ENCODE results near the gene RFXAP. TPM values are rescaled to one million over a fixed set of nuclear protein-coding genes. Genes with fewer than 3 reads are reported as not detected.

Gene RFXAP
- total RNA-seq, 2 donors from 2014 or later: 6.7 to 13.6 TPM

DNA sequence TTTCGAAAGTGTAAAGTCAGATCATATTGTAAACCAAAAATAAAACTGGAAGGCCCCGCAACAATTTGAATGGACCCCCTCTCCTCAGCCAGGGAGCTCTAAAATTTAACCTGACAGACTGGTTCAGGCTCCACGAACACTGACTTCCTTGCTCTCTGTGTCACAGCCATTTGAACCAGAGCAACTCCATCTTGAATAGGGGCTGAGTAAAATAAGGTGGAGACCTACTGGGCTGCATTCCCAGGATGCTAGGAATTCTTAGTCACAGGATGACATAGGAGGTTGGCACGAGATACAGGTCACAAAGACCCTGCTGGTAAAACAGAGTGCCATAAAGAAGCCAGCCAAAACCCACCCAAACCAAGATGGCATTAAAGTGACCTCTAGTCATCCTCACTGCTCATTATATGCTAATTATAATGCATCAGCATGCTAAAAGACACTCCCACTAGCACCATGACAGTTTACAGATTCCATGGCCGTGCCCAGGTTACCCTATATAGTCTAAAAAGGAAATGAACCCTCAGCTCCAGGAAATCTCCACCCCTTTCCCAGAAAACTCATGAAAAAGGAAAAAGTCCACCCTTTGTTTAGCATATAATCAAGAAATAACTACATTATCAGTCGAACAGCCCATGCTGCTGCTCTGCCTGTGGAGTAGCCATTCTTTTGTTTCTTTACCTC, 43.1 kb downstream of the RFXAP start:
- Mint-ChIP-seq H3K27me3 (peaks cover 35 to 61% of the 10 kb centered on the region in 2 donors), H3K9me3 (no peaks in the 10 kb centered on the region), H3K27ac (no peak overlapping the region), H3K4me1 (ENCODE audit: low read depth in 2 of 2) (peaks cover 0 to 3% of the 10 kb centered on the region in 2 donors), H3K4me3 (no peak overlapping the region), H3K36me3 (no peaks in the 10 kb centered on the region)
- ATAC-seq (no peak), DNase-seq (ENCODE audit: low spot score) (no peak)

DNA sequence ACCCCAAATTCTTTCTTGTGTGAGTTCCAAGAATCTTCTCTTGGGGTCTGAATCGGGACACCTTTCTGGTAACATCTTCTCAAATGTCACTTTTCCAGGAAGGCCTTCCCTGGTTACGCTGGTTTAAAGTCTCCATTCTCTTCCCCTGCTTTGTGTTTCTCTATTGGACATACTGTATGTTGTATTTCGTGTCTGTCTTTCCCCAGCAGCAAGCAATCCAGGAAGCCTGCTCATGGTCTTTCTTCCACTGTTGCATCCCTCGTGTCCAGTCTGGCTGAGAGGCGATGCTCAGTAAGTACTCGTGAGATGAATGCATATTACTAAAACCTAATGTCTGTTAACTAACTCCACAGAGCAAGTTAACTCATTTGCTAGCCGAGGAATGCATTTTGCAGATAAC, 43.7 kb downstream of the RFXAP start:
- no peaks in the 10 kb centered on the region for H3K36me3 Mint-ChIP-seq
- H3K4me3 Mint-ChIP-seq: no peak overlapping the region
- no peak for ATAC-seq
- no peak overlapping the region for H3K27ac Mint-ChIP-seq
- no peaks in the 10 kb centered on the region for H3K9me3 Mint-ChIP-seq
- peaks cover 0 to 3% of the 10 kb centered on the region in 2 donors for H3K4me1 Mint-ChIP-seq (ENCODE audit: low read depth in 2 of 2)
- peaks cover 31 to 61% of the 10 kb centered on the region in 2 donors for H3K27me3 Mint-ChIP-seq
- no peak for DNase-seq (ENCODE audit: low spot score)

DNA sequence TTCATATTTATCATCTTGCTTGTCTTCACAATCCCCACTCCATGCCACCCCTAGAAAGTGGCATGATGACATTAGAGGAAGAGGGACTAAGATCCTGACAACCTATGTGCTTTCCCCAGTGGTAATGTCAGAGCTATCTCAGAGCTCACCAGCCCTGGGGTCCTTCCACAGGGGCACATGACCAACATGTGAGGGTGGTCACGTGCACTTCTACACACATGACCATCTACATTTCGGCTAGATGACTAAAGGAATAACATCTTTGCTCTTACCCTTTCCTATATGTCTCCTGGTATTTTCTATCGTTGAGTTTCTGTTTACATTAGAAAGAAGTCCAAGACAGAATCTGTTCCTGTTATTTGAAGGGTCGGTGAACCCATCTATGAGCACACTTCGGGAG, 46.2 kb downstream of the RFXAP start:
- Mint-ChIP-seq H3K4me3 (no peak overlapping the region), H3K27me3 (peaks cover 25 to 59% of the 10 kb centered on the region in 2 donors), H3K27ac (no peak overlapping the region), H3K36me3 (no peaks in the 10 kb centered on the region), H3K9me3 (no peaks in the 10 kb centered on the region), H3K4me1 (ENCODE audit: low read depth in 2 of 2) (peaks cover 0 to 3% of the 10 kb centered on the region in 2 donors)
- ATAC-seq (peak in 1 of 2 donors; percentile 20), DNase-seq (ENCODE audit: low spot score) (no peak)

DNA sequence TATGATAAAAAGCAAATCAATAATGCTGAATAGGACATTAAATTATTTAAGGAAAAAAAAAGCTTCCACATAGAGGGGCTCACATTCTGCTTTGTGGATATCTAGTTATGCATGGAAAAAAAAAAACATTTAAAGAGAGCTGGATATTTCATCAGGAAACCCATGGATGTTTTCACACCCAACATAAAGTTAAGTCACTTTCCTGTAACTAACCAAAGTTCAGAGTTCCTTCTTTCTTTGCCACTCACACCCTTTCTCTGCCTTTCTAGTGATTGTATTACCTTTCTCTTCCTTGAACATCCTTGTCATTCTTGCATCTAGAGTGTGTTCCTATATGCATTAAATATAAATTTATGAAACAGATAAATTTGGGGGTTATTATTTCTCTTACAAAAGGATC, 47.2 kb downstream of the RFXAP start:
- Mint-ChIP-seq H3K27ac (no peak overlapping the region), H3K27me3 (peaks cover 25 to 59% of the 10 kb centered on the region in 2 donors), H3K4me1 (ENCODE audit: low read depth in 2 of 2) (peaks cover 0 to 3% of the 10 kb centered on the region in 2 donors), H3K9me3 (no peaks in the 10 kb centered on the region), H3K36me3 (no peaks in the 10 kb centered on the region), H3K4me3 (no peak overlapping the region)
- DNase-seq (ENCODE audit: low spot score) (no peak), ATAC-seq (no peak)

DNA sequence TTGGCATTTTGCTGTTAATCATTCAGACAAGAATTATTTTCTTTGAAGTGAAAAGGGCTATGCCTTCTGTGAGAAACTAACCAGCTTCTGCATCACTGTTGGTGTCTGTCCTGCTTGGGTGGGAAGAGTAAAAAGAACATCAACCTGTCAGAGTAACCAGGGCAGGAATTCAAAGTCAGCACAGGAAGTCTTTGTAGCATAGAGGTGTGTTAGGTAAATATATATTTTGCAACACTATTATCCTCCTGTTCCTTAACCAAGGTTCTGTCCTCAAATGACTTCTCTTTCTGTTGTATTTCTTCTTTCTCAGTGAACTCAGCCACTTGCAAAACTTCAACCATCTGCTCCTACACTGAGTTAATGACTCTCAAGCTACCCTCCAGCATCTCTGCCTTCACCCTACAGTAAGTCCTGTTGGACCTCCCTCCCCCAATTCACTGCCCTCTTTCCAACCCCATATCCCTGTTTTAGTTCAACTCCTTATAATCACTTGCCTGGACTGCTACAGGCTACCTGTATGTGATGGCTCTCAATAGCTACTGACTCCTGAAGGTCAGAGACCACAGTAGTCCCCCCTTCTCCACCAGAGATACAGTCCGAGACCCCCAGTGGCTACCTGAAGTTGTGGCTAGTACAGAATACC, 51.1 kb downstream of the RFXAP start:
- no peak overlapping the region for H3K27ac Mint-ChIP-seq
- H3K36me3 Mint-ChIP-seq: no peaks in the 10 kb centered on the region
- no peaks in the 10 kb centered on the region for H3K4me1 Mint-ChIP-seq (ENCODE audit: low read depth in 2 of 2)
- DNase-seq (ENCODE audit: low spot score) (no peak), ATAC-seq (peak in 1 of 2 donors; percentile 28)
- H3K27me3 Mint-ChIP-seq: peaks cover 13 to 36% of the 10 kb centered on the region in 2 donors
- no peak overlapping the region for H3K4me3 Mint-ChIP-seq
- no peaks in the 10 kb centered on the region for H3K9me3 Mint-ChIP-seq

DNA sequence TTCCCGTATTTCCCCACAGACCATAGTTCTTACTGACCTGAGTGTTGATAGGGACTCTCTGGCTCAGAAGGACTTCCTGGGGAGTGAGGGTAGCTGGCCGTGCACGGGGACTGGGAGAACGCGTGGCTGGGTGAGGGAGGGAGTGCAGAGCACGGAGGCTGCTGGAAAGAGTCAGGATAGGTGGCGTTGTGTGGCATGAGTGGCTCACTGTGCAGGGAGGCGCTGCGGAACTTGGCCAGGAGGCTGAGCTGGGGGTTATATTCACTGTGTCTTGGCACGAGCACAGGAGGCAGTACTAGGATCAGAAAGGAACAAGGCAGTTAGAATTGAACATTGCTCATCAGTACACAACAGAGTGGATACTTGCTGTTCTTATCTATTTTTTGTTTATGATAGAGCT, 53.6 kb downstream of the RFXAP start:
- Mint-ChIP-seq H3K9me3 (no peaks in the 10 kb centered on the region), H3K27ac (no peak overlapping the region), H3K27me3 (peaks cover 8 to 24% of the 10 kb centered on the region in 2 donors), H3K4me1 (ENCODE audit: low read depth in 2 of 2) (no peaks in the 10 kb centered on the region), H3K36me3 (no peaks in the 10 kb centered on the region), H3K4me3 (no peak overlapping the region)
- ATAC-seq (no peak), DNase-seq (ENCODE audit: low spot score) (no peak)

DNA sequence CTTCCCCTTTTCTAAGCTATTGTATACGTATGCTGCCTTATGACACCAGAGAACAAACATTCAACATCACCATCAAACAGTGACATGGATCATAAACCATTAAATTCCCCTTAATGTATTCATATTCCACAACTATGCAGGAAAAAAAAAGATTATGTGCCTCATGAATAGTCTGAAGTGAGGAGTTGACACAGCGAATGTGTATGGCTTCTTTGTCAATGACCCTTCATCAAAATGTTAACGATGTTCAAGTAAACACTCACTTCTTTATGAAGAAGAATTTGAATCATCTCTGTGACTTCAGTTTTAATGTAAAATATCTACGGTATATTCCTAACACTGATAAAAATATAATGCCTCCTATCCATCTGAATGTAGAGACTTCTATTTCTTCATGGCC, 56.4 kb downstream of the RFXAP start:
- no peak for DNase-seq (ENCODE audit: low spot score)
- Mint-ChIP-seq H3K36me3 (no peaks in the 10 kb centered on the region), H3K4me3 (no peak overlapping the region), H3K27ac (no peak overlapping the region), H3K27me3 (peaks cover 12 to 29% of the 10 kb centered on the region in 2 donors), H3K9me3 (no peaks in the 10 kb centered on the region), H3K4me1 (ENCODE audit: low read depth in 2 of 2) (no peaks in the 10 kb centered on the region)
- no peak for ATAC-seq

DNA sequence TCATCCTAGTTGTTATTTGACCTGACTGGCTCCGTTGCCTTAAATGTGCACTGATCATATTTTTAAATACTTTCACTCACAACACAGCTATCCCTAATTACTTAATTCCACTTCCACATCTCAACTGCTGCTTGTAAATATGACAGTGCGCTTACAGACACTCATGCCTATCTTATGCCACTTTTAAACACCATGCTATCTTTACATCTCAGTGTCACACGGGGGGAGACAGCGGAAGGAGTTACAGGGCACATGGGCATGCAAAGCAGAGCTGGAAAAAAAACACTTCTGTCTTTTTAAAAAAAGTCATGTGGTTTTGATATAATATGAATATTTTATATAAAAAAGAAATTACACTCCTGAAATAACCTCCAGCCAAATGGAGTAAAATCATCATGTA, 56.9 kb downstream of the RFXAP start:
- H3K27ac Mint-ChIP-seq: no peak overlapping the region

More for the DNA sequence above, 56.9 kb downstream of the RFXAP start:
- Mint-ChIP-seq H3K36me3 (no peaks in the 10 kb centered on the region), H3K4me3 (no peak overlapping the region), H3K9me3 (no peaks in the 10 kb centered on the region), H3K4me1 (ENCODE audit: low read depth in 2 of 2) (no peaks in the 10 kb centered on the region), H3K27me3 (peaks cover 14 to 30% of the 10 kb centered on the region in 2 donors)
- DNase-seq (ENCODE audit: low spot score) (no peak), ATAC-seq (no peak)

Other genes starting within 250 kb of the RFXAP start
- gene SERTM1, start 145.2 kb upstream of the RFXAP start, total RNA-seq: not detected
- not detected for gene SMAD9, start 101.0 kb downstream of the RFXAP start, total RNA-seq
- 10 to 100 TPM; 34.7 to 34.9 TPM for gene ALG5, start 180.1 kb downstream of the RFXAP start, total RNA-seq
- 10 to 100 TPM; 80.0 to 85.6 TPM for gene EXOSC8, start 181.6 kb downstream of the RFXAP start, total RNA-seq
- 10 to 100 TPM; 66.6 to 83.9 TPM for gene SUPT20H, start 240.5 kb downstream of the RFXAP start, total RNA-seq